Stimulated activated CD4-positive, alpha-beta T cell treated with anti-CD3 and anti-CD28 coated beads, Interleukin-1b, Interleukin-23, amount 100 ng/mL, for 48 hours (primary cell): Measurements from ENCODE around the gene C1QA.

Experiments used
- DNase-seq: peaks from one replicate; pipeline ENCODE4 v3.0.0-alpha.2; 2020

Gene C1QA

GRCh38 chr1:22636353-22636752 is at the start of gene C1QA:
C1QA (plus strand) TSS chr1:22636628; CDS start chr1:22637617, 989 bp downstream.
- DNase-seq: no peak

- no peak for DNase-seq
These were observed 49.2 kb upstream of the C1QA start for GRCh38 chr1:22587247-22587646.

- no peak for DNase-seq
These were observed 47.5 kb upstream of the C1QA start for GRCh38 chr1:22588899-22589422.

GRCh38 chr1:22591576-22591975 is 44.9 kb upstream of the C1QA start:
- no peak for DNase-seq

- DNase-seq: no peak
These were observed 44.4 kb upstream of the C1QA start for GRCh38 chr1:22592051-22592450.

- no peak for DNase-seq
These were observed 43.3 kb upstream of the C1QA start for GRCh38 chr1:22592919-22593790.

- DNase-seq: no peak
These were observed 42.0 kb upstream of the C1QA start for GRCh38 chr1:22594396-22594795.

GRCh38 chr1:22595108-22595507 is 41.3 kb upstream of the C1QA start:
- no peak for DNase-seq

GRCh38 chr1:22597301-22597965 is 39.0 kb upstream of the C1QA start:
- no peak for DNase-seq

- DNase-seq: no peak
These were observed 38.4 kb upstream of the C1QA start for GRCh38 chr1:22597996-22598395.

- DNase-seq: no peak
These were observed 37.7 kb upstream of the C1QA start for GRCh38 chr1:22598736-22599135.

- no peak for DNase-seq
These were observed 36.2 kb upstream of the C1QA start for GRCh38 chr1:22600071-22600816.

GRCh38 chr1:22600817-22601605 is 35.4 kb upstream of the C1QA start:
- DNase-seq: no peak

- DNase-seq: no peak
These were observed 34.8 kb upstream of the C1QA start for GRCh38 chr1:22601610-22602009.

GRCh38 chr1:22602060-22602740 is 34.2 kb upstream of the C1QA start:
- no peak for DNase-seq

GRCh38 chr1:22606161-22606560 is 30.3 kb upstream of the C1QA start:
- DNase-seq: no peak

GRCh38 chr1:22607154-22607553 is 29.3 kb upstream of the C1QA start:
- DNase-seq: no peak

GRCh38 chr1:22608361-22608760 is 28.1 kb upstream of the C1QA start:
- no peak for DNase-seq

GRCh38 chr1:22609291-22609690 is 27.1 kb upstream of the C1QA start:
- DNase-seq: no peak

- peak; percentile 7 for DNase-seq
These were observed 24.9 kb upstream of the C1QA start for GRCh38 chr1:22611530-22611947.

GRCh38 chr1:22612671-22613571 is 23.5 kb upstream of the C1QA start:
- no peak for DNase-seq
